Measurements from ENCODE around the gene PRRT3.
"Not testable (repeated sequence)": the region's sequence is repeated elsewhere in the genome, so short reads cannot be mapped to it uniquely, and the experiment has no call there.

Gene PRRT3

GRCh38 chr3:9898467-9899241 is 53.6 kb downstream of the PRRT3 start:
- H3K4me1 ChIP-seq (ENCODE audit: control insufficient read depth, insufficient read depth, low read length, unreplicated experiment) = peaks cover 60% of the 10 kb centered on the region
- peak overlapping the region; percentile 80; the same call in 1 of the 2 replicates for H3K27ac ChIP-seq (ENCODE audit: low read depth, low read length)
- H3K36me3 ChIP-seq (ENCODE audit: insufficient read depth, low read length) = peaks cover 8% of the 10 kb centered on the region
- H2AFZ ChIP-seq (ENCODE audit: low read length, unreplicated experiment) = no peak overlapping the region
- H3K79me2 ChIP-seq (ENCODE audit: control insufficient read depth, insufficient read depth, low read length, unreplicated experiment) = peaks cover 3% of the 10 kb centered on the region
- H3K4me3 ChIP-seq (ENCODE audit: low read depth, low read length) = no peak overlapping the region
- no peaks in the 10 kb centered on the region for H3K27me3 ChIP-seq (ENCODE audit: insufficient read depth, low read length)

GRCh38 chr3:9897408-9898372 is 54.5 kb downstream of the PRRT3 start:
- H3K36me3 ChIP-seq (ENCODE audit: insufficient read depth, low read length) = peaks cover 18% of the 10 kb centered on the region
- peak overlapping the region; percentile 80 for H3K27ac ChIP-seq (ENCODE audit: low read depth, low read length)
- H3K4me3 ChIP-seq (ENCODE audit: low read depth, low read length) = no peak overlapping the region
- H3K27me3 ChIP-seq (ENCODE audit: insufficient read depth, low read length) = no peaks in the 10 kb centered on the region
- peaks cover 60% of the 10 kb centered on the region for H3K4me1 ChIP-seq (ENCODE audit: control insufficient read depth, insufficient read depth, low read length, unreplicated experiment)
- peaks cover 10% of the 10 kb centered on the region for H3K79me2 ChIP-seq (ENCODE audit: control insufficient read depth, insufficient read depth, low read length, unreplicated experiment)
- H2AFZ ChIP-seq (ENCODE audit: low read length, unreplicated experiment) = no peak overlapping the region

GRCh38 chr3:9896755-9897407 is 55.3 kb downstream of the PRRT3 start:
- peak overlapping the region; percentile 80 for H3K27ac ChIP-seq (ENCODE audit: low read depth, low read length)
- peaks cover 22% of the 10 kb centered on the region for H3K36me3 ChIP-seq (ENCODE audit: insufficient read depth, low read length)
- H3K4me1 ChIP-seq (ENCODE audit: control insufficient read depth, insufficient read depth, low read length, unreplicated experiment) = peaks cover 57% of the 10 kb centered on the region
- H3K27me3 ChIP-seq (ENCODE audit: insufficient read depth, low read length); H2AFZ ChIP-seq (ENCODE audit: low read length, unreplicated experiment); H3K4me3 ChIP-seq (ENCODE audit: low read depth, low read length): not testable (repeated sequence)
- peaks cover 15% of the 10 kb centered on the region for H3K79me2 ChIP-seq (ENCODE audit: control insufficient read depth, insufficient read depth, low read length, unreplicated experiment)

- not testable (repeated sequence) for H3K4me3 ChIP-seq (ENCODE audit: low read depth, low read length); H2AFZ ChIP-seq (ENCODE audit: low read length, unreplicated experiment); H3K27me3 ChIP-seq (ENCODE audit: insufficient read depth, low read length)
- Histone ChIP-seq H3K27ac (ENCODE audit: low read depth, low read length) (peak overlapping the region; percentile 80; the same call in 1 of the 2 replicates), H3K79me2 (ENCODE audit: control insufficient read depth, insufficient read depth, low read length, unreplicated experiment) (peaks cover 26% of the 10 kb centered on the region), H3K4me1 (ENCODE audit: control insufficient read depth, insufficient read depth, low read length, unreplicated experiment) (peaks cover 57% of the 10 kb centered on the region), H3K36me3 (ENCODE audit: insufficient read depth, low read length) (peaks cover 25% of the 10 kb centered on the region)
Measured at GRCh38 chr3:9895715-9896114, 56.5 kb downstream of the PRRT3 start.

All from ACC112 (cell line).